ENCODE data around the gene CBFA2T3. TPM values are rescaled to one million over a fixed set of nuclear protein-coding genes. Genes with fewer than 3 reads are reported as not detected.

Gene CBFA2T3
- total RNA-seq, 1 donor from 2014 or later: not detected

DNA sequence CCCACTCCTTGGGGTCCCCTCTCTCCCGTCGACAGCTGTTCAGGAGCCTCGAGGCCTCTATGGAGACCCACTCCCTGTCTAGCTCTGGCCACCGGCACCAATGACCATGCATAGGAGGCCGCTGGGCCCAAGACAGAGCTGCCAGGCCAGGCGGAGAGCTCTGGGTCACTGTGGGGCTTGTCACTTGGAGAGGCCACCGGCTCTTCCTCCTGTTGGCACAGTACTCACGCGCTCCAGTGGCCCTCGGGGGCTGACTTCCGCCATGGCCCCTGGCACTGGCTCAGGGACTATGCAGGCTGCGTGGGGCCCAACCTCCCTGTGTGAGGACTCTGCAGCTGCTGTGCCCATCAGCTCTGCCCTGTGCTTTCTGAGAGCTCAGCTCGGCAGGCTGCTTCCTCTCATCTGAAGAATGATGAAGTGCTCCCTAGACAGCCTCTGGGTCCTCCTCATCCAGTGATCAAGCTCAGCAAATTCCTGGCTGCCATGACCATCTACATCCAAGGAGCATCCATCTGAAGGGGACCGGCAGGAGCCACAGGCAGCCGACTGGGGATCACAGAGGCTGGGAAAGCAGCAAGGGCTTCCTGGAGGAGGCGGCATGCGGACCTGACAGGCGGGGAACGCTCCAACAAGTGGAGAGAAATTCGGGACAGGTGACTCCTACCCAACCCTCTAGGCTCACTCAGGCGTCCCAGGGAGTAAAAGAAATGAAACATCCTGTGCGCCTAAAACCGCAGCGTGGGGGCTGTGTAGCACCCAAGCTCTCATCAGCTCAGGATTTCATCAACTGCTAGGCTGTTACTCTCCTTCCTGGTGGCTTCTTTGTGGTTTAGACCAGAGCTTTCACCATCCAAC, 137.0 kb downstream of the CBFA2T3 start:
- no peaks in the 10 kb centered on the region for H3K9me3 Mint-ChIP-seq (ENCODE audit: unreplicated experiment)
- TF ChIP-seq, protein P1, sequence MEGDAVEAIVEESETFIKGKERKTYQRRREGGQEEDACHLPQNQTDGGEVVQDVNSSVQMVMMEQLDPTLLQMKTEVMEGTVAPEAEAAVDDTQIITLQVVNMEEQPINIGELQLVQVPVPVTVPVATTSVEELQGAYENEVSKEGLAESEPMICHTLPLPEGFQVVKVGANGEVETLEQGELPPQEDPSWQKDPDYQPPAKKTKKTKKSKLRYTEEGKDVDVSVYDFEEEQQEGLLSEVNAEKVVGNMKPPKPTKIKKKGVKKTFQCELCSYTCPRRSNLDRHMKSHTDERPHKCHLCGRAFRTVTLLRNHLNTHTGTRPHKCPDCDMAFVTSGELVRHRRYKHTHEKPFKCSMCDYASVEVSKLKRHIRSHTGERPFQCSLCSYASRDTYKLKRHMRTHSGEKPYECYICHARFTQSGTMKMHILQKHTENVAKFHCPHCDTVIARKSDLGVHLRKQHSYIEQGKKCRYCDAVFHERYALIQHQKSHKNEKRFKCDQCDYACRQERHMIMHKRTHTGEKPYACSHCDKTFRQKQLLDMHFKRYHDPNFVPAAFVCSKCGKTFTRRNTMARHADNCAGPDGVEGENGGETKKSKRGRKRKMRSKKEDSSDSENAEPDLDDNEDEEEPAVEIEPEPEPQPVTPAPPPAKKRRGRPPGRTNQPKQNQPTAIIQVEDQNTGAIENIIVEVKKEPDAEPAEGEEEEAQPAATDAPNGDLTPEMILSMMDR (IDR thresholded peaks at IDR 0.05): no peak
- H3K4me3 Mint-ChIP-seq (ENCODE audit: unreplicated experiment): no peak overlapping the region
- no peaks in the 10 kb centered on the region for H3K27me3 Mint-ChIP-seq (ENCODE audit: unreplicated experiment)
- H3K36me3 Mint-ChIP-seq (ENCODE audit: unreplicated experiment): peaks cover 4% of the 10 kb centered on the region
- H3K4me1 Mint-ChIP-seq (ENCODE audit: unreplicated experiment): no peaks in the 10 kb centered on the region
- DNase-seq (ENCODE audit: extremely low spot score, unreplicated experiment): no peak
- H3K27ac Mint-ChIP-seq (ENCODE audit: unreplicated experiment): no peak overlapping the region

DNA sequence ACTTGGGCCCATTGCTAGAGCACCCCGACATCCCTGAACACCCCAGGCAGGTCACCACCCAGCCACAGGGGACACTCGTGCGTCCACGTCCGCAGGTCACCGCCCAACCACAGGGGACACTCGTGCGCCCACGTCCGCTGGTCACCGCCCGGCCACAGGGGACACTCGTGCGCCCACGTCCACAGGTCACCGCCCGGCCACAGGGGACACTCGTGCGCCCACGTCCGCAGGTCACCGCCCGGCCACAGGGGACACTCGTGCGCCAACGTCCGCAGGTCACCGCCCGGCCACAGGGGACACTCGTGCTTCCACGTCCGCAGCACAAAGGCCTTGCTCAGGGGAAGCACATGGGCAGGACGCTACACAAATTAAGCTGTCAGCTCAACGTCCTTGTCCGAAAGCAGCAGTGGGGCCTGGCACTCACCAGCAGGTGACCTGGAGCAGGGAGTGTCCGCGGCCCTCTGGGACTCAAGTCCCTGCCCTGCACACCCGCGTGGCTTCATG, 137.9 kb downstream of the CBFA2T3 start:
- Mint-ChIP-seq H3K4me3 (ENCODE audit: unreplicated experiment) (no peak overlapping the region), H3K36me3 (ENCODE audit: unreplicated experiment) (peaks cover 6% of the 10 kb centered on the region), H3K27me3 (ENCODE audit: unreplicated experiment) (no peaks in the 10 kb centered on the region), H3K4me1 (ENCODE audit: unreplicated experiment) (no peaks in the 10 kb centered on the region), H3K9me3 (ENCODE audit: unreplicated experiment) (no peaks in the 10 kb centered on the region), H3K27ac (ENCODE audit: unreplicated experiment) (no peak overlapping the region)
- TF ChIP-seq, protein P1 (IDR thresholded peaks at IDR 0.05): no peak
- no peak for DNase-seq (ENCODE audit: extremely low spot score, unreplicated experiment)

DNA sequence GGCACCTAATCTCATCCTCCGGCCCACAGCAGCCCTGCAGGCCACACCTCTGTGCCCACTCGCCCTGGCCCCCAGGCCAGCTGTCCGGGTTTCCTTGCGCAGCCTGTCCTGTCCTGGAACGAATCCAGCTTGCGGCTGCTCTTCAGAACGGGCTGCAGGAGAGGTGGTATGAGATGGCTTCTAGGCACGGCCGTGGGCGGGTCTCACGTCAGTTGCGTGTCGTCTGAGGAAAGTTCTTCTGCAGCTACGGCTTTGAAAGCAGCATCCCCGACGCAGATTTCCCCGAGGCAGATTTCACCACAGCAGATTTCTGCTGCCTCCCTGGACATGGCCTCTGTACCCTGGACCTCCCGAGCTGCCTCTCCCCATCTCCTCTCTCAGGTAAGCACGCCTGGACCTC, 138.4 kb downstream of the CBFA2T3 start:
- TF ChIP-seq, protein P1 (IDR thresholded peaks at IDR 0.05): no peak
- H3K27me3 Mint-ChIP-seq (ENCODE audit: unreplicated experiment): no peaks in the 10 kb centered on the region
- H3K27ac Mint-ChIP-seq (ENCODE audit: unreplicated experiment): no peak overlapping the region
- no peak for DNase-seq (ENCODE audit: extremely low spot score, unreplicated experiment)
- H3K4me3 Mint-ChIP-seq (ENCODE audit: unreplicated experiment): no peak overlapping the region
- H3K36me3 Mint-ChIP-seq (ENCODE audit: unreplicated experiment): peaks cover 6% of the 10 kb centered on the region
- no peaks in the 10 kb centered on the region for H3K9me3 Mint-ChIP-seq (ENCODE audit: unreplicated experiment)
- no peaks in the 10 kb centered on the region for H3K4me1 Mint-ChIP-seq (ENCODE audit: unreplicated experiment)

DNA sequence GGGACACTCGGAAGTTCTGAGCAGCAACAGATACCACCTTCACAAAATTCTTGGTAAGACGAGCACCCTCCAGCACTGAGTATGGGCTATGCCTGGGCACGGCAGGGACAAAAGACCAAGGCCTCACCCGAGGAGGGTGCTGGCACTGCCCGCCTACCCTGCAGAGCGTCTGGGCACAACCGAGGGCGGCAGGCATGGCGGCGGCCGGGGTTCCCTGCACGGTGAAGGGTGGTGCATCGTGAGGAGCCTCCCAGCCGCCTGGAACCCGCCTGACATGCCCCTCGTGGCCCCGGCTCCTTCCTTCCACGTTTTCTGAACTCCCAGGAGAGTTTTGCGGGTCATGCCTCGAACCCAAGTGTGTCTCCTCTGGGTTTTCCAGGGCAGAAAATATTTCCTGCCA, 139.2 kb downstream of the CBFA2T3 start:
- no peak for DNase-seq (ENCODE audit: extremely low spot score, unreplicated experiment)
- Mint-ChIP-seq H3K27ac (ENCODE audit: unreplicated experiment) (no peak overlapping the region), H3K4me1 (ENCODE audit: unreplicated experiment) (no peaks in the 10 kb centered on the region), H3K27me3 (ENCODE audit: unreplicated experiment) (no peaks in the 10 kb centered on the region), H3K36me3 (ENCODE audit: unreplicated experiment) (peaks cover 6% of the 10 kb centered on the region), H3K9me3 (ENCODE audit: unreplicated experiment) (no peaks in the 10 kb centered on the region), H3K4me3 (ENCODE audit: unreplicated experiment) (no peak overlapping the region)
- TF ChIP-seq, protein P1 (IDR thresholded peaks at IDR 0.05): no peak

DNA sequence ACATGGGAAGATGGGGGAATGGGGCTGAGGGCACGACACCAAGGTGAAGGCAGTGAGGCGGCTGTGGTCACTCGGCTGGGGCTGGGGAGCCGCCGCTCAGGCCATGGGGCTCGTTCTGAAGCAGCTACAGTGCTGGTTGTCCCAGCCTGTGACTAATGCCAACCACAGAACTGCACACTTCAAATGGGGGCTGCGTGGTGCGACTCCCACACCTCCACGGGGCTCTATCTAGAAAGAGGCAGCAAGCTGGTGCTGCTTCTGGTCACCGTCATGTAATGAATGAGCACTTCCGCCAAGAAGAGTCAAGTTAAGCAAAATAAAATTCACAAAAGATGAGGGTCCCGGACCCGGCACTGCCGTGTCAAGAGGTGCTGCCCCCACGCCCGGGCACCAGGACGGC, 140.2 kb downstream of the CBFA2T3 start:
- no peaks in the 10 kb centered on the region for H3K4me1 Mint-ChIP-seq (ENCODE audit: unreplicated experiment)
- DNase-seq (ENCODE audit: extremely low spot score, unreplicated experiment): no peak
- H3K27ac Mint-ChIP-seq (ENCODE audit: unreplicated experiment): no peak overlapping the region
- H3K36me3 Mint-ChIP-seq (ENCODE audit: unreplicated experiment): peaks cover 6% of the 10 kb centered on the region
- TF ChIP-seq, protein P1 (IDR thresholded peaks at IDR 0.05): no peak
- H3K27me3 Mint-ChIP-seq (ENCODE audit: unreplicated experiment): no peaks in the 10 kb centered on the region
- no peak overlapping the region for H3K4me3 Mint-ChIP-seq (ENCODE audit: unreplicated experiment)
- H3K9me3 Mint-ChIP-seq (ENCODE audit: unreplicated experiment): no peaks in the 10 kb centered on the region
